NCI-H226 (cell line): ENCODE results near the gene SPACA4.
A peak's percentile ranks its signal among the peaks of the same experiment; 100 is the strongest.
"Not testable (repeated sequence)": the region's sequence is repeated elsewhere in the genome, so short reads cannot be mapped to it uniquely, and the experiment has no call there.

ENCODE experiments used
- DNase-seq: peaks from one replicate; pipeline ENCODE4 v3.0.0-alpha.2; 2015

SPACA4 gene

GRCh38 chr19:48619692-48620585, 13.4 kb downstream of the SPACA4 start:
- DNase-seq = no peak

DNA sequence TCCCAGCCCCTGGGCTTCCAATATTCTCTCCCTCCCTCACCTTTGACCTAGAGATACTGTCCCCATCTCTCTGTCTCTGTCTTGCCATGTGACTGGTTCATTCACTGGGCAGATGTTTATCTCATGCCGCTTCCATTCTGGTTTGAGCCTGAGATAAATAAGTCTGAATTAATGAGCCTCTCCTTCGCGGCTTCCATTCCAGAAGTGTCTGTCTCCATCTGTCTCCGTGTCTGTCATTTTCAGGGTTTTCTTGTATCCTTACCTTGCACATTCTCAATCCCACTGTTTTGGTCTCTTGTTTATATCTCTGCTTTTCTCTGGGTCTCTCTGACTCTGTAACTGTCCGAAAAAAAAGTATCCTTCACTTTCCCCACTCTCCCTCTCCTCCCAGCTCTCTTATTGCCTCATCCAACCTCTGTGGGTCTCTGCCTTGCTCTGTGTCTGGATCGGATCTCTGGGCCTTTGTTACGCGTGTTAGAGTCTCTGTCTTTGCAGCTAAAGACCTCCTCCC, 17.1 kb downstream of the SPACA4 start:
- no peak for DNase-seq

DNA sequence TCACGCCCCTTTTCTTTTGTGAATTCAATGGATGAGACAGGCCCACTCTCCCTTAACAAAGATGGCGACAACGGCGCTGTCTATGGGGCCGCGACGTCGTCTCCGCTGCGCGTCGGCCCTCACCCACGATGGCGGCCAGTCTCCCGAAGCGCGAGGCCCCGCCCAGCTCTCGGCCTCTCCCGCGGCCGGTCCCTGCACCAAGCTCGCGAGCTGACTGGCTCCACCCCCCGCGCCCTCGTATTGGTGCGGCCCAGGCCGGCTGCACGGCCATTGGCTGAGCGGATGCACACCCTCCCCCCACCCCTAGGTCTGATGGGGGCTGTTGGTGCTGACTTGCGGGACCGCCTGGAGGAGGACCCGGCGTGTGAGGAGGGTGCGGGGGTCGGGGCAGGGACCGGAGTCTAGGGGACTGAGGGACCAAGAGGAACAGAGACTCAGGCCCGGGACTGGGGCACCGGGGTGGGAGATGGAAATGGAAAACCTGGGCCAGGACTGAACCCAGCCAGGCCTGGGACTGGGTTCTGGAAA, 17.6 kb downstream of the SPACA4 start:
- DNase-seq = peak; percentile 97

- no peak for DNase-seq
Measured at GRCh38 chr19:48624791-48625723, 18.5 kb downstream of the SPACA4 start.

DNA sequence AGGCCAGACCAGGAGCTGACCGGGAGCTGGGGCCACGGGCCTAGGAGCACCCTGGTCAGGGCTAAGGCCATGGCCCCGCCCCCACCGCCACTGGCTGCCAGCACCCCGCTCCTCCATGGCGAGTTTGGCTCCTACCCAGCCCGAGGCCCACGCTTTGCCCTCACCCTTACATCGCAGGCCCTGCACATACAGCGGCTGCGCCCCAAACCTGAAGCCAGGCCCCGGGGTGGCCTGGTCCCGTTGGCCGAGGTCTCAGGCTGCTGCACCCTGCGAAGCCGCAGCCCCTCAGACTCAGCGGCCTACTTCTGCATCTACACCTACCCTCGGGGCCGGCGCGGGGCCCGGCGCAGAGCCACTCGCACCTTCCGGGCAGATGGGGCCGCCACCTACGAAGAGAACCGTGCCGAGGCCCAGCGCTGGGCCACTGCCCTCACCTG, 19.4 kb downstream of the SPACA4 start:
- DNase-seq = no peak

DNA sequence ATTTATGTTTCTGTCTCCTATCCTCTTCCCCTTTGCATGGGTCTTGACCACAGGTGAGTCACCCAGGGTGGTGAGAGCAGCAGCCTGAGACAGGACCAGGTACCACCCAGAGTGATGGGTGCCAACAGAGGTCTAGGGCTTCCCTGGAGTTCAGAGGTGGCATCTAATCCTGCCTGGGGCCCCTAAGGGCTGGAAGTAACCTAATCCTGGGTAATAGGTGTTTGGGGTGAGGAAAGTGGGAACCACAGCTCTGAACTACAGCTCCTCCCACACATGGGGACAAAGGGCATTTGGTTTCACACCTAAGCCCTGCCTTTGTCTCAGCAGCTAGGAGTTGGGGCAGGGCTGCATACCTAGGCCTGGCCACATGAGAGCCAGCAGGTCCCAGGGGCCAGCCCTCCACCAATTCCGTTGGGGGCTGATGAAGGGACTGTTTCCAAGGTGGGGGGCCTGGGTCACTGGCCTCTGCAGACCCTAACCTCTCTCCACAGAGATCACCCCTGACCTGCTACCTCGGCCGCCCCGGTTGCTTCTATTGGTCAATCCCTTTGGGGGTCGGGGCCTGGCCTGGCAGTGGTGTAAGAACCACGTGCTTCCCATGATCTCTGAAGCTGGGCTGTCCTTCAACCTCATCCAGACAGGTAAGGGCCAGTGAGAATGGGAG, 20.8 kb downstream of the SPACA4 start:
- DNase-seq = no peak

DNA sequence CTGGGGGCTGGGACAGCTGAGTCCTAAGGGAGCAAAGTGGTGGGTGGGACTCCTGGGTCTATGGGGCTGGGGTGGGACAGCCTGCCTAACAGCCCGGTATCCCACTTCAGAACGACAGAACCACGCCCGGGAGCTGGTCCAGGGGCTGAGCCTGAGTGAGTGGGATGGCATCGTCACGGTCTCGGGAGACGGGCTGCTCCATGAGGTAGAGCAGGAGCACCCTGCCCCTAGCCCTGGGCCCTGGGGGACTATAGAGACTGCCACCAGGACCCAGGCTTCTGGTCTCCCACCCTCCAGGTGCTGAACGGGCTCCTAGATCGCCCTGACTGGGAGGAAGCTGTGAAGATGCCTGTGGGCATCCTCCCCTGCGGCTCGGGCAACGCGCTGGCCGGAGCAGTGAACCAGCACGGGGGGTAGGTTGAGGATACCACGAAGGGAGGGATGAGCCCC, 21.3 kb downstream of the SPACA4 start:
- no peak for DNase-seq

DNA sequence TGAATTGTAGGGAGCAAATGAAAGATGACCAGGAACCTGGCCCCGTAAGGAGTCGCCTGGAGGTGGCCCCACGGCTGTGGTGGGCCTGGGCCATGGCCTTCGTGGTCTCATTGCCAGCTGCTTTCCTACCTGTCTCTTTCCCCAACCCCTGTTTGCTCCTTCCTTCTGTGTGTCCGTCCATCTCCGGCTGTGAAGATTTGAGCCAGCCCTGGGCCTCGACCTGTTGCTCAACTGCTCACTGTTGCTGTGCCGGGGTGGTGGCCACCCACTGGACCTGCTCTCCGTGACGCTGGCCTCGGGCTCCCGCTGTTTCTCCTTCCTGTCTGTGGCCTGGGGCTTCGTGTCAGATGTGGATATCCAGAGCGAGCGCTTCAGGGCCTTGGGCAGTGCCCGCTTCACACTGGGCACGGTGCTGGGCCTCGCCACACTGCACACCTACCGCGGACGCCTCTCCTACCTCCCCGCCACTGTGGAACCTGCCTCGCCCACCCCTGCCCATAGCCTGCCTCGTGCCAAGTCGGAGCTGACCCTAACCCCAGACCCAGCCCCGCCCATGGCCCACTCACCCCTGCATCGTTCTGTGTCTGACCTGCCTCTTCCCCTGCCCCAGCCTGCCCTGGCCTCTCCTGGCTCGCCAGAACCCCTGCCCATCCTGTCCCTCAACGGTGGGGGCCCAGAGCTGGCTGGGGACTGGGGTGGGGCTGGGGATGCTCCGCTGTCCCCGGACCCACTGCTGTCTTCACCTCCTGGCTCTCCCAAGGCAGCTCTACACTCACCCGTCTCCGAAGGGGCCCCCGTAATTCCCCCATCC, 22.1 kb downstream of the SPACA4 start:
- no peak for DNase-seq

- no peak for DNase-seq
Measured at GRCh38 chr19:48629297-48629598, 22.7 kb downstream of the SPACA4 start.

GRCh38 chr19:48629599-48630295, 23.2 kb downstream of the SPACA4 start:
- DNase-seq = no peak

- no peak for DNase-seq
Measured at GRCh38 chr19:48630296-48631063, 23.9 kb downstream of the SPACA4 start.

GRCh38 chr19:48631225-48631624, 24.7 kb downstream of the SPACA4 start:
- DNase-seq = no peak

DNA sequence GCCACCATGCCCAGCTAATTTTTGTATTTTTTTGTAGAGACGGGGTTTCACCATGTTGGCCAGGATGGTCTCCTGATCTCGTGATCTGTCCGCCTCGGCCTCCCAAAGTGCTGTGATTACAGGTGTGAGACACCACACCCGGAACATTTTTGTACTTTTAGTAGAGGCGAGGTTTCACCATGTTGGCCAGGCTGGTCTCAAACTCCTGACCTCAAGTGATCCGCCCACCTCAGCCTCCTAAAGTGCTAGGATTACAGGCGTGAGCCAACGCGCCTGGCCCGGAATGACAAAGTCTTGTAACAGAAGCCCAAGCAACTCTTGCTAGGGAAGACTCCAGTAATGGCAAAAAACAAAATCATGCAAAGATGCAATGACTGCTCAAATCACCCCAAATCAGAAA, 25.7 kb downstream of the SPACA4 start:
- DNase-seq = not testable (repeated sequence)

- DNase-seq = no peak
Measured at GRCh38 chr19:48632692-48633147, 26.2 kb downstream of the SPACA4 start.

GRCh38 chr19:48633148-48634035, 26.9 kb downstream of the SPACA4 start:
- DNase-seq = no peak

- DNase-seq = no peak
Measured at GRCh38 chr19:48634036-48634342, 27.4 kb downstream of the SPACA4 start.

GRCh38 chr19:48634424-48635262, 28.1 kb downstream of the SPACA4 start:
- peak; percentile 93 for DNase-seq

DNA sequence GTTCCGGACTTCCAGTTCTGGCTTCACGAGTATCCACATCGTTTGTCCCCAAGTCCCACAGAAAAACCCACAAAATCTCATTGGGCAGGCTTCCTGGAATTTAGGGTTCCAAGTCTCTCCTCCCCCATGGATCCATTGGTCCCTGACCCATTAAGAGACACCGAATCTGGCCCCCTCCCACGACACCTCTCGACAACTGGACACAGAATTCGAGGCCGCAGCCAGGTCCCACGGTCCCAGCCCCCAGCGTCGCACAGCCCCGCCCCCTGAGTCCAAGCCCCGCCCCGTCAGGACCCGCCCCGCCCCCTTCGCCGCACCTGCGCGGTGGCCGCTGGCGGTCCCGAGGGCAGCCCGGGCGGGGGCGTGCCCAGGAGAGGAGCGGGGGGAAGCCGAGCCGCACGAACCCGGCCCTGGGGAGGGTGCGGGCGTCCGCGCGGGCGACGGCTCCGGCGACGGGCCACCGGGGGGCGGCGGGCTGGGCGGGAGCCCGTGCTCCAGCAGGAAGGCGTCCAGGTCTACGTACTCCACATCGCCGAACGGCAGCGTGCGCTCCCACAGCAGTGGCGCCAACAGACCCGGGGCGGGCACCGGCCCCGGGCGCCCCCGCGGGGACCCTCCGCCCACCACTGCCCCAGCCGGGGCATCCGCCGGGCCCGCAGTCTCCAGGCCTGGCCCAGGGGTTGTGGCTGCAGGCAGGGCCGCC, 28.9 kb downstream of the SPACA4 start:
- DNase-seq = no peak
